ENCODE data around the gene MIPOL1. TPM values are rescaled to one million over a fixed set of nuclear protein-coding genes. Genes with fewer than 3 reads are reported as not detected.
"Not testable (repeated sequence)": the region's sequence is repeated elsewhere in the genome, so short reads cannot be mapped to it uniquely, and the experiment has no call there.

Gene MIPOL1
- total RNA-seq, 4 donors from 2014 or later: 4.8 to 21.5 (median 11.8) TPM

DNA sequence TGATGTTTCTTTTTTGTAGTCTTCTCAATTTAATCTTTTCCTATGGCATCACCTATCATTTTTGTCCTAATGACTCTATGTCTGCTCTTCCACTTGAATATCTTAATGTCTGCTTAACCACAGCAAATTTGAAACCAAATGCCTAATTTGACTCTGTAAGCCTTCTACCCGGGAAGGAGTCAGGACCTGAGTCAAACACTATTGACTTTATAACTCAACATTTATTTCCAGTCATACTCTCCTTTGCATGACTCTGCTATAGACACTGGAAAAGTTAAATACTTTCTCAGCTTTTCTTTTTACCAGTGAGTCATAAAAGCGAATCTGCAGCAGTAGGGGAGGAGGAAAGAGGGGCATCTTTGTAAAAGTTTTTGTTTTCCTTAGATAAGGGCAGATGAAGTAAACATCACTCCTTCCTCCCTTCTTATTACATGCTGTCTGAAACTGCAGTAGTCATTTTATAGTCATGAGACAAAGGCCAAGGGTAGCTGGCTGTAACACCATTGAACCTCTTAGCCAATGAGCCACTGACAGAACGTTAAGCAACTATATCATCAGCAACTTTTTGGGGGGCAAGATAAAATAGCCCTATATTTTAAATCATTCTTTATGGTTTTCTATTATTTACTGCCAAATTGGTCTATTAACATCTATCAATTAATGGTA lies 179.3 kb downstream of the MIPOL1 start:
- H3K4me1 ChIP-seq: no peaks in the 10 kb centered on the region
- no peaks in the 10 kb centered on the region for H3K9me3 ChIP-seq
- no peak for DNase-seq

DNA sequence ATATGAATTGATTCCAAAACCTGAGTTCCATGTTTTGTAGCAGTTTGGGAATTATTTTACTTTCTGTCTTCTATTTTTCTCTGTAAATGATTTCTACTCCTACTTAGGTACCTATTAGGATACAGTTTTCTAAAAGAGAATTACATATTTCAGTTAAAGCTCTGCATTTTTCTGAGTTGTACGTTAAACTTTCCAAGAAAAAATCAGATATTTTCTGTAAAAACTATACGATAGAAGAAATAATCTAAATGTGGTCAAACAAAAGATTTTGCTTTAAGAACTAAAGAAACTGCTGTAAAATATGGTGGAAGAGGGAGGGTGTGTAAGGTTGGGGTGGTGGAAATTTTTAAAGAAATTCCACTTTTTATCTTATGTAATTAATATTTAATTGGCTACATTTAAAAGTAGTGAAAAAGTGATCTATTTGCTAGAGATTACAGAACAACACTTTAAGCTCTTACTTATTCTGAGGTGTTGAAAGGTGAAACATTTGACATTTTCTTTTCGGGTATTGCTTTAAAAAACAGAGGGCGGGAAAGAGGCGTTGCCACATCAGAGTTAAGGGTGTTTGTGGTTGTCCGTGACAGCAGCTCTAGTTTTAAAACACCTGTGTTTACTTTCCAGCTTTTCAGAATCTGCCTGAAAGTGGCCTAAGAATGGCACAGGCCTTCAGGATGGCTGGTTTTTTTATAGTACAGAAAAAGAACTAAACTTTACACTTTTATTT lies 187.3 kb downstream of the MIPOL1 start:
- Histone ChIP-seq H3K27me3 (no peaks in the 10 kb centered on the region), H3K9me3 (no peaks in the 10 kb centered on the region), H3K36me3 (no peaks in the 10 kb centered on the region), H3K27ac (no peak overlapping the region), H3K4me3 (no peak overlapping the region), H3K4me1 (peaks cover 0 to 7% (median 3%) of the 10 kb centered on the region in 4 donors)
- no peak for DNase-seq
- in situ Hi-C loops (cut with MboI; ENCODE audit: low pct_ligation_motif_present in 1 of 4, low pct_unique_long_range_greater_than_20kb in 1 of 4, low sequenced_read_pairs in 3 of 4): no loop called here
- intact Hi-C loops (cut with DNase I; ENCODE audit: low total_unique reads): no loop called here
- WGBS, 2 donors (ENCODE audit: low coverage in 1 of 2): 65 to 66% methylated on average over 6 of the region's 6 CpGs
- TF ChIP-seq EP300 (IDR thresholded peaks at IDR 0.05; ENCODE audit: low read depth) (no peak), POLR2A (IDR thresholded peaks at IDR 0.05) (no peak), POLR2AphosphoS5 (IDR thresholded peaks at IDR 0.05) (no peak)
- TF ChIP-seq, protein P1, sequence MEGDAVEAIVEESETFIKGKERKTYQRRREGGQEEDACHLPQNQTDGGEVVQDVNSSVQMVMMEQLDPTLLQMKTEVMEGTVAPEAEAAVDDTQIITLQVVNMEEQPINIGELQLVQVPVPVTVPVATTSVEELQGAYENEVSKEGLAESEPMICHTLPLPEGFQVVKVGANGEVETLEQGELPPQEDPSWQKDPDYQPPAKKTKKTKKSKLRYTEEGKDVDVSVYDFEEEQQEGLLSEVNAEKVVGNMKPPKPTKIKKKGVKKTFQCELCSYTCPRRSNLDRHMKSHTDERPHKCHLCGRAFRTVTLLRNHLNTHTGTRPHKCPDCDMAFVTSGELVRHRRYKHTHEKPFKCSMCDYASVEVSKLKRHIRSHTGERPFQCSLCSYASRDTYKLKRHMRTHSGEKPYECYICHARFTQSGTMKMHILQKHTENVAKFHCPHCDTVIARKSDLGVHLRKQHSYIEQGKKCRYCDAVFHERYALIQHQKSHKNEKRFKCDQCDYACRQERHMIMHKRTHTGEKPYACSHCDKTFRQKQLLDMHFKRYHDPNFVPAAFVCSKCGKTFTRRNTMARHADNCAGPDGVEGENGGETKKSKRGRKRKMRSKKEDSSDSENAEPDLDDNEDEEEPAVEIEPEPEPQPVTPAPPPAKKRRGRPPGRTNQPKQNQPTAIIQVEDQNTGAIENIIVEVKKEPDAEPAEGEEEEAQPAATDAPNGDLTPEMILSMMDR (IDR thresholded peaks at IDR 0.05): no peak

More for the DNA sequence above, 179.3 kb downstream of the MIPOL1 start:
- WGBS, 2 donors (ENCODE audit: low coverage in 1 of 2): 65 to 69% methylated on average over 3 of the region's 3 CpGs
- Histone ChIP-seq H3K27ac (no peak overlapping the region), H3K27me3 (no peaks in the 10 kb centered on the region), H3K36me3 (no peaks in the 10 kb centered on the region), H3K4me3 (no peak overlapping the region)
- in situ Hi-C loops (cut with MboI; ENCODE audit: low pct_ligation_motif_present in 1 of 4, low pct_unique_long_range_greater_than_20kb in 1 of 4, low sequenced_read_pairs in 3 of 4): no loop called here
- intact Hi-C loops (cut with DNase I; ENCODE audit: low total_unique reads): no loop called here
- TF ChIP-seq POLR2A (IDR thresholded peaks at IDR 0.05): no peak
- no peak for TF ChIP-seq POLR2AphosphoS5 (IDR thresholded peaks at IDR 0.05)
- TF ChIP-seq, protein P1 (IDR thresholded peaks at IDR 0.05): no peak
- TF ChIP-seq EP300 (IDR thresholded peaks at IDR 0.05; ENCODE audit: low read depth): no peak

DNA sequence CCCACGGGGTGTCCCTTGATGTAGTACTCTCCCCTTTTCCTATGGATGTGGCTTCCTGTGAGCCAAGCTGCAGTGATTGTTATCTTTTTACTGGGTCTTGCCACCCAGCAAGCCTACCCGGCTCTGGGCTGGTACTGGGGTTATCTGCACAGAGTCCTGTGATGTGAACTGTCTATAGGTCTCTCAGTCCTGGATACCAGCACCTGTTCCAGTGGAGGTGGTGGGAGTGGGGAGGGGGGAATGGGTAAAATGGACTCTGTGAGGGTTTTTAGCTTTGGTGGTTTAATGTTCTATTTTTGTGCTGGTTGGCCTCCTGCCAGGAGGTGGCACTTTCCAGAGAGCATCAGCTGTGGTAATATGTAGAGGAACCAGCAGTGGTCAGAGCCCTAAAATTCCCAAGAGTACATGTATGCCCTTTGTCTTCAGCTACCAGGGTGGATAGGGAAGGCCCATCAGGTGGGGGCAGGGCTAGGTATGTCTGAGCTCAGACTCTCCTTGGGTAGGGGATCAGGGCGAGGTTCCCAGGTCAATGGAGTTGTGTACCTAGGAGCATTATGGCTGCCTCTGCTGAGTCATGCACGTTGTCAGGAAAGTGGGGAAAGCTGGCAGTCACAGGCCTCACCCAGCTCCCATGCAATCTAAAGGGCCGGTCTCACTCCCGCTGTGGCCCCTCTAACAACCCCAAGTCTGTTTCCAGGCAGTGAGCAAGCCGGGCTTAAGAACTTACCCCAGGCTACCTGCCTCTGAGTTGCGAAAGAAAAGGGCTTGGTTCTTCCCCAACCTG lies 199.6 kb downstream of the MIPOL1 start:
- intact Hi-C loops (cut with DNase I; ENCODE audit: low total_unique reads); H3K27me3 ChIP-seq; H3K9me3 ChIP-seq; H3K27ac ChIP-seq; H3K4me1 ChIP-seq; DNase-seq; H3K4me3 ChIP-seq; H3K36me3 ChIP-seq; in situ Hi-C loops (cut with MboI; ENCODE audit: low pct_ligation_motif_present in 1 of 4, low pct_unique_long_range_greater_than_20kb in 1 of 4, low sequenced_read_pairs in 3 of 4): not testable (repeated sequence)
- 91% methylated on average over 7 of the region's 8 CpGs; no CpG with 5 or more reads in 1 of the 2 donors for whole genome bisulfite sequencing, 2 donors (ENCODE audit: low coverage in 1 of 2)

DNA sequence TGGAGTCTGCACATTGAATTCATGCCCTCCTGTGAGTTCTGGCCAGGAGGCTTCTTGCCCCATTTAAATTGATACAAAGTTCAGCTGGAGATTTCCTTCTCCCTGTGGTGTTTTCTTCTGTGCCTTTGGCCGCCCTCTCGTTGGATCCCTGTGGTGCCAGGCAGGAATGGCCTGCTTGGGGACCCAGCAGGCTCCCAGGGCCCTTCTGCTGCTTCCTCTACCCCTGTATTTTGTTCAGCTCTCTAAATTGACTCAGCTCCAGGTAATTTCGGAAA lies 200.1 kb downstream of the MIPOL1 start:
- Histone ChIP-seq H3K27ac (no peak overlapping the region), H3K27me3 (no peaks in the 10 kb centered on the region), H3K9me3 (peaks cover 7 to 9% of the 10 kb centered on the region in 2 donors), H3K4me3 (no peak overlapping the region), H3K4me1 (no peaks in the 10 kb centered on the region), H3K36me3 (no peaks in the 10 kb centered on the region)
- in situ Hi-C loops (cut with MboI; ENCODE audit: low pct_ligation_motif_present in 1 of 4, low pct_unique_long_range_greater_than_20kb in 1 of 4, low sequenced_read_pairs in 3 of 4): no loop called here
- 75% methylated on average over 3 of the region's 3 CpGs; no CpG with 5 or more reads in 1 of the 2 donors for WGBS, 2 donors (ENCODE audit: low coverage in 1 of 2)
- DNase-seq: no peak
- TF ChIP-seq POLR2AphosphoS5 (IDR thresholded peaks at IDR 0.05) (no peak), POLR2A (IDR thresholded peaks at IDR 0.05) (no peak), EP300 (IDR thresholded peaks at IDR 0.05; ENCODE audit: low read depth) (no peak)
- intact Hi-C loops (cut with DNase I; ENCODE audit: low total_unique reads): no loop called here

DNA sequence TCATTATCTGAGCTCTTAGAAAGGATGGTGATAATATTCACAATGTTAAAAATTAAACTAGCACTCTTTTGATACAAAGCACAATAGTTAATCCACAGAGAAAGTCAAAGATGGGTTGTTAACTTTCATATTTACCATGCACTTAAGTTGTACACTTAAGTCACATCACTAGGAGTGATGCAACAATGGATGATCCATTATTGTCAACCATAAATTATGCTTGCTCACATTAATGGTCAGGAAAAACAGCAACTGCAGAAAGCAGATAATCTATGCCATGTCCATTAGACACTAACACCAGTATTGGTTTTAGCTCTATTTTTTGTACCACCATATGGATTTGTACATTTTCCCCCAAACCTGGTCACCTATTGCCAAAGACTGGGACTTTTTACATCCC lies 201.8 kb downstream of the MIPOL1 start:
- Histone ChIP-seq H3K27ac (no peak overlapping the region), H3K36me3 (no peaks in the 10 kb centered on the region), H3K4me1 (no peaks in the 10 kb centered on the region), H3K27me3 (no peaks in the 10 kb centered on the region), H3K4me3 (no peak overlapping the region), H3K9me3 (peaks cover 7 to 9% of the 10 kb centered on the region in 2 donors)
- intact Hi-C loops (cut with DNase I; ENCODE audit: low total_unique reads) (no loop called here), in situ Hi-C loops (cut with MboI; ENCODE audit: low pct_ligation_motif_present in 1 of 4, low pct_unique_long_range_greater_than_20kb in 1 of 4, low sequenced_read_pairs in 3 of 4) (no loop called here)
- DNase-seq: no peak
- TF ChIP-seq EP300 (IDR thresholded peaks at IDR 0.05; ENCODE audit: low read depth): no peak
- TF ChIP-seq POLR2AphosphoS5 (IDR thresholded peaks at IDR 0.05): no peak
- TF ChIP-seq, protein P1 (IDR thresholded peaks at IDR 0.05): no peak
- TF ChIP-seq POLR2A (IDR thresholded peaks at IDR 0.05): no peak
